Head of caudate nucleus (tissue), 42 donors: ENCODE data around the gene METTL3.
A peak's percentile ranks its signal among the peaks of the same experiment; 100 is the strongest.
"Not testable (repeated sequence)": the region's sequence is repeated elsewhere in the genome, so short reads cannot be mapped to it uniquely, and the experiment has no call there.

Experiments
- DNase-seq, 42 donors: peaks; one replicate each; pipeline versions ENCODE4 v3.0.0 to v3.0.0-alpha.2; 2020 to 2021; ENCODE audit warnings: mixed read lengths in 7 of 42
- intact Hi-C: fragments of 100-400 bp; cut with DNase I; formaldehyde crosslinking; loops from one replicate; pipeline ENCODE4 v1.15.0; 2022

Gene METTL3

DNA sequence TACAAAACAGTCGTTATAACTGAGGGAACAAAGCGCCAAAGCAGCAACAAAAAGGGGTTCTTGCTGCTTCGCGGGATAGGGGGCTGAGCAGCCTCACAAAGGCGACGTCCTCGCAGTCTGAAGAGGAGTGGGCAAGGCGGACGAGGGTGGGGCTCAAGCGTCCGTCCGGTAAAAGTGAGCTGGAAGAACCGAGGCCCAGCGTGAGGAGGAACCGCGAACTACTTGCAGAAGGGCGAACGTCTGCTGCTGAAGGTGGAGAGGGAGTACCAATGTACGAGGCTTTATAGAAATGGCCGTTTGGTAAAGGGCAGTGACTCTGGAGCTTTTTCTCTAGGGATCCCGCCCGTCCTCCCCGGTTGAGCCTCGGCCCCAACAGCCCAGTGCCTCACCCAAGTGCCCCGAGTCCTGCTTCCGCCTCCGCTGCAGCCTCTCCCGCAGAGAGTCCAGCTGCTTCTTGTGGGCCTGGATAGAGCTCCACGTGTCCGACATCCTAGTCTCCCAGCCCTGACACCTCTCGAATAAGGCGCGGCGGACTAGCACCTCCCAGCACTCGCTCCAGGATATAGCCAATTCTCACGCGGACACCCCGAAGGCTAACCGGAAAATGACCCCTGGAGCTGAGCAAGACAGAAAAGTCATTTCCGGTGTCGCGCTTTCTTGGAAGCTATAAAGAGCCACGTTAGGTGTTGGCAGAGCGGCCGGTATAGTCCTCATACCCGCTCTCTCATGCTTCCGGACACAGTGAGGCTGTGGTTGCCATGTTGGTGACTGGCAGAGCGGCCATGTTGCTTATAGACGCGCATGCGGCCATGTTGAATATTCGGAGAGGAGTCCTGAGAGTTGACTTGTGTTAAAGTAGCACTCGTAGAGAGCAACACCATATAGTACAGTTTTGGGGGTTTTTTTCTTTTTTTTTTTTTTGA lies at the start of gene METTL3:
Gene METTL3 (minus strand): TSS at position 606 of the 923 bp plus-strand sequence. CDS start 117 bp downstream, at position 489.
- DNase-seq: peak; percentile 89 to 99 (median 97)
- intact Hi-C loops: loop anchor here (2.0 kb wide), 1 partner anchor 34 kb away; the partner anchor contains the start of genes RAB2B and TOX4

DNA sequence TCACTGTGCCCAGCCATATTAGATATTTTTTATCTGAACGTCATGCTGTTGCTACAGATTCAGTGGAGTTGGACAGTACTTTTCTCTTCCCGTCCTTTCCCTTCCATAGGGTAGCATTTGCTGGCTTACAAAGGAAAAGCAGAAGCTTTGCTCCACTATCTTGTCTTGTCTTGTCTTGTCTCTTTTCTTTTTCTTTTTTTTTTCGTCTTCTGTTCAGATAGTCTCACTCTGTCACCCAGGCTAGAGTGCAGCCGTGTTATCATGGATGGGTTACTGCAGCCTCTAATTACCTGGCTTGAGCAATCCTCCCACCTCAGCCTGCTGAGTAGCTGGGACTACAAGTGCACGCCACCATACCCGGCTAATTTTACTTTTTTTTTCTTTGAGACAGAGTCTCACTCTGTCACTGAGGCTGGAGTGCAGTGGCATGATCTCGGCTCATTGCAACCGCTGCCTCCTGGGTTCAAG lies 47.6 kb upstream of the METTL3 start:
- no peak for DNase-seq
- intact Hi-C loops: loop anchor here (10.0 kb wide), 2 partner anchors 54 to 454 kb away; partner anchors contain the start of gene TMEM253

GRCh38 chr14:21557084-21557901 lies 46.2 kb upstream of the METTL3 start:
- intact Hi-C loops: loop anchor here (10.0 kb wide), 2 partner anchors 52 to 452 kb away; partner anchors contain the start of gene TMEM253
- DNase-seq: peak in 41 of 42 donors; percentile 15 to 94 (median 76)

DNA sequence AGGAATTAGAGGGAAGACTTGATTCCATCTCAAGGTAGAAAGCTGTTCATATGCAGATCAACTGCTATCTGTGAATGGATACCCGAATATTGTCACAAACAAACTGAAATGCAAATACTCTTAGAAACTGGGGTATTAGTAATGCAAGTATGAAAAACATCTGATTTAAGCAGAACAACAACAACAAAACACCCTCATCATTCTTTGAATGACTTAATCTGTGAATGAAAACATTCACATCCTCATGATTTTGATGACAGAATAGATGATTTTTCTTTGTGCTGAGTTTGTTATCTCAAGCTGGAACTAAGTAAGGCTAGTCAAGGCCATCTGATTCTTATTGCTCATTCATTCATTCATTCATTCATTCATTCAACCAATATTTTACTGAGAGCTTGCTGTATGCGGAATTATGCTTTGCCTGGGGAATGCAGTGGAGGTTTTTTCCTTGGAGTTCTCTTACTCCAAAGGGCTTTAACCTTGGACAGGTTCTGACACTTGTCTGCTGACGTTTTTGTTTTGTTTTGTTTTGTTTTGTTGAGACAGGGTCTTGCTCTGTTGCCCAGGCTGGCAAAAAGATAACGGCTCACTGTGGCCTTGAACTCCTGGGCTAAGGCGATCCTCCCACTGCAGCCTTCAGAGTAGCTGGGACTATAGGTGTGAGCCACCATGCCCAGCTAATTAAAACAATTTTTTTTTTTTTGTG lies 45.4 kb upstream of the METTL3 start:
- intact Hi-C loops: loop anchor here (10.0 kb wide), 2 partner anchors 52 to 452 kb away; partner anchors contain the start of gene TMEM253

DNA sequence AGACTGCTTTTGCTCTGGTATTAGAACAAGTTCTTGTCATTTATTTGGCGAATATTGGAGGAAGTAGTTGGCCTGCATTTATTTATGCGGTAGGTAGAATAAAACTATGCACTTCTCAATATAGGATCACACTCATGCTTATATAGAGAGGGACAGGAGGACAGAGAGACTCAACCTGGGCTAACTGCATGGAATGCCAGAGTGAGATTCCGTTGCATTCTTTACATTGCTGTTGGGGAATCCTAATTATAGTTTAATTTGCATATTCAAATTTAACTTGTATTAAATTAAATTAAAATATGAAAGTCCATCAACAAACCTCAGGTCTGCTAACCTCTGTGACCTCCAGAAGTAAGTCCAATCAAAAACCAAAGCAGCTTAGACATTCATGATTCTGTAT lies 42.1 kb upstream of the METTL3 start:
- DNase-seq: no peak

More for the DNA sequence above, 45.4 kb upstream of the METTL3 start:
- DNase-seq: no peak

DNA sequence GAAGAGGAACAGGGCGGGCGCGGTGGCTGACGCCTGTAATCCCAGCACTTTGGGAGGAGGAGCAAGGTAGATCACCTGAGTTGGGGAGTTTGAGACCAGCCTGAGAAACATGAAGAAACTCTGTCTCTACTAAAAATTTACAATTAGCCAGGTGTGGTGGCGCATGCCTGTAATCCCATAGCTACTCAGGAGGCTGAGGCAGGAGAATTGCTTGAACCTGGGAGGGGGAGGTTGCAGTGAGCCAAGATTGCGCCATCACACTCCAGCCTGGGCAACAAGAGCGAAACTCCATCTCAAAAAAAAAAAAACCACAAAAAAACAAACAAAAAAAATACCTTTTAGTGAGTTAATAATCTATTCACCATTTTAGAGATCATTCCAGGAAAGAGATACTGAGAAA lies 33.4 kb upstream of the METTL3 start:
- intact Hi-C loops, DNase-seq: not testable (repeated sequence)

More for the DNA sequence above, 42.1 kb upstream of the METTL3 start:
- intact Hi-C loops: loop anchor here (10.0 kb wide), 2 partner anchors 48 to 448 kb away; partner anchors contain the start of gene TMEM253

DNA sequence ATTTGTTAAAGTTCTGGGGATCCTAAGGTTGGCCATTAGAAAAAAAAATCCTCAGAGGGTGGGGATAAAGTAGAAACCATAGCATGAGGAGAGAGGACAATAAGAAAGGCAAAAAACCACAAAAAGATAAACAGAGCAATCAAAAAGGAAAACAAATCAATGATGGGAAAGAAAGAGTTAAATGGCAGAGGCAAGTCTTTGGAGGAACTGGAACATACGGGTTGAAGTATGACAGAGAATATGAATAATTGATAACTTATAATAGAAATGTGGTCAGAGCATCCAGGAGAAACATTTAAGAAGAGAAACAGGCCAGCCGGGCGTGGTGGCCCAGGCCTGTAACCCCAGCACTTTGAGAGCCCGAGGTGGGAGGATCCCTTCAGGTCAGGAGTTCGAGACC lies 32.8 kb upstream of the METTL3 start:
- intact Hi-C loops: no loop called here
- no peak for DNase-seq

GRCh38 chr14:21543521-21543960 lies 32.4 kb upstream of the METTL3 start:
- intact Hi-C loops: no loop called here
- no peak for DNase-seq

GRCh38 chr14:21541413-21542074 lies 30.4 kb upstream of the METTL3 start:
- peak in 1 of 42 donors; percentile 19 for DNase-seq
- intact Hi-C loops: no loop called here

GRCh38 chr14:21539189-21539940 lies 28.2 kb upstream of the METTL3 start:
- intact Hi-C loops: no loop called here
- DNase-seq: no peak

GRCh38 chr14:21537090-21537424 lies 25.9 kb upstream of the METTL3 start:
- DNase-seq: no peak
- intact Hi-C loops: no loop called here

- intact Hi-C loops: no loop called here
- DNase-seq: peak in 2 of 42 donors; percentile 11 to 35
These were observed 25.4 kb upstream of the METTL3 start for GRCh38 chr14:21536418-21537089.

- DNase-seq: no peak
- intact Hi-C loops: no loop called here
These were observed 24.6 kb upstream of the METTL3 start for GRCh38 chr14:21535545-21536417.

DNA sequence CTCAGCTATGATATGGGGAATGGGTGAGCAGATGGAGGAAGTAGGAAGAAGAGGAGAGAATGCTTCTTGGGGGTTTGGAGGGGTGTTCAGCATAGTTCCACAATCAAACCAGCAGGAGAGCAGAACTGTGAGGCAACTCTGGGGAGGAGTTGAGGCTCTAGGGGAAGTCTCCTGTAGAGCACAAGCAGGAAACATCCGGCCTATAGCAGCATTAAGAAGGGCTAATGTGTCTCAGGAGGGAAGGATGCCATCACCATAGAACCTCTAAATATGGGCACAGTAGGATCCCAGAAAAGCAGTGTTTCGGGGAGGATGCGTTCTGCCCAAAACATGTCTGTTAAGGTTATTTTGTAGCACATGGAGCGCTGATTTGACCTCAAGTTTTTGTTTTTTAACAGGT lies 23.4 kb upstream of the METTL3 start:
- intact Hi-C loops: no loop called here
- DNase-seq: no peak

DNA sequence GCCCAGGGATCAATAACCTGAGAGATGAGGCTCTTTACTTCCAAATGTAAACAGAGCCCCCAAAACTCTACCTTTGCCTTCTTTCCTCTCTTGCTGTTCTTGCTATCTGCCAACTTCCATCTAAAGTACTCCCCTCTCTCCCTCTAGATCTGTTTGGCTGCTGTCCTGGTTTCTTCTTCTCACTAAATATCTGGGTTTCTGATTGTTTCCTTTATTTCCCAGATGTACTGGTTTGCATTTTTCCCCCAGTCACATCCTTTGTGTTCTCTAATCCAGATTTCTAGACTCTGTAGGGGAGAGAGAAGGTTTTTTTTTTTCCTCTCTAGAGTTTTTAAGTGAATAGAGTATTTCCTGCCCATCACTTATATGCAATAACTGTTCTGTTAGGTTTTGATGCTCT lies 22.2 kb upstream of the METTL3 start:
- DNase-seq: no peak
- intact Hi-C loops: no loop called here

DNA sequence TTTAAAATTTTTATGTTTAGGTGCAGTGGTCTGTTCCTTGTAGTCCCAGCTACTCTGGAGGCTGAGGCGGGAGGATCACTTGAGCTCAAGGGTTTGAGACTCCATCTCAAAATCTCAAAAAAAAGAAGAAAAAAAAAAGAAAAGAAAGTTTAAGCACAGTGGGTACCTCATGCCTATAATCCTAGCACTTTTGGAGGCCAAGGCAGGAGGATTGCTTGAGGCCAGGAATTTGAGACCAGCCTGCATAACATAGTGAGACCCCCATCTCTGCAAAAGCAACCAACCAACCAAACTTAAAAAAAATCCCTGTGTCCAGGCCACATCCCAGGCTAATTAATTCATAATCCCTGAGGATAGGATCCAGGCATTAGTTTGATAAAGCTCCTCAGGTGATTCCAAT lies 18.4 kb upstream of the METTL3 start:
- intact Hi-C loops: no loop called here

More for the DNA sequence above, 18.4 kb upstream of the METTL3 start:
- DNase-seq: no peak
